GM18868 (cell line): ENCODE results near the gene CKS2.

Experiments used
- ATAC-seq: cut with Tn5 transposase; IDR thresholded peaks from one replicate; pipeline ENCODE4 v1.9.1; 2021; ENCODE audit warnings: mild to moderate bottlenecking, moderate library complexity; ENCODE audit not compliant: unreplicated experiment

Gene CKS2

GRCh38 chr9:89363921-89364665, 53.1 kb downstream of the CKS2 start:
- ATAC-seq, result no peak

GRCh38 chr9:89364666-89365531, 53.9 kb downstream of the CKS2 start:
- no peak for ATAC-seq

GRCh38 chr9:89365532-89365912, 54.5 kb downstream of the CKS2 start:
- ATAC-seq, result no peak
